Ishikawa (cell line): ENCODE data around the gene ASIC2.

Source experiments
- CEBPB ChIP-seq: IDR thresholded peaks from 2 replicates; pipeline ENCODE4 v1.6.1; 2012
- CREB1 ChIP-seq: IDR thresholded peaks from 2 replicates; pipeline ENCODE4 v1.6.1; 2012; ENCODE audit warnings: low read depth
- EGR1 ChIP-seq: IDR thresholded peaks from 2 replicates; pipeline ENCODE4 v1.6.1; 2012
- EP300 ChIP-seq: IDR thresholded peaks from 2 replicates; pipeline ENCODE4 v1.6.1; 2012; ENCODE audit warnings: borderline replicate concordance
- FOXM1 ChIP-seq: IDR thresholded peaks from 2 replicates; pipeline ENCODE4 v1.6.1; 2012; ENCODE audit warnings: low read depth, borderline replicate concordance
- MAX ChIP-seq: IDR thresholded peaks from 2 replicates; pipeline ENCODE4 v1.6.1; 2012
- NFIC ChIP-seq: IDR thresholded peaks from 2 replicates; pipeline ENCODE4 v1.6.1; 2012
- RAD21 ChIP-seq: IDR thresholded peaks from 2 replicates; pipeline ENCODE4 v1.6.1; 2012; ENCODE audit warnings: low read depth
- REST ChIP-seq: IDR thresholded peaks from 2 replicates; pipeline ENCODE4 v1.6.1; 2012; ENCODE audit warnings: low read depth, mild to moderate bottlenecking
- TAF1 ChIP-seq: IDR thresholded peaks from 2 replicates; pipeline ENCODE4 v1.6.1; 2012; ENCODE audit warnings: low read depth, mild to moderate bottlenecking
- TCF12 ChIP-seq: IDR thresholded peaks from 2 replicates; pipeline ENCODE4 v1.6.1; 2012; ENCODE audit warnings: low read depth
- TEAD4 ChIP-seq: IDR thresholded peaks from 2 replicates; pipeline ENCODE4 v1.6.1; 2012
- USF1 ChIP-seq: IDR thresholded peaks from 2 replicates; pipeline ENCODE4 v1.6.1; 2012
- YY1 ChIP-seq: IDR thresholded peaks from 2 replicates; pipeline ENCODE4 v1.6.1; 2012; ENCODE audit warnings: low read depth
- ZBTB7A ChIP-seq: IDR thresholded peaks from 2 replicates; pipeline ENCODE4 v1.6.1; 2012; ENCODE audit warnings: low read depth

Gene ASIC2

GRCh38 chr17:33260638-33261037, 32.5 kb downstream of the ASIC2 start:
- TF ChIP-seq NFIC (no peak), YY1 (no peak), REST (no peak), TEAD4 (no peak), CREB1 (no peak), RAD21 (no peak), FOXM1 (no peak), EP300 (no peak), USF1 (no peak), ZBTB7A (no peak), MAX (no peak), TCF12 (no peak), EGR1 (no peak), TAF1 (no peak), CEBPB (no peak)

- TF ChIP-seq CREB1 (no peak), TAF1 (no peak), NFIC (no peak)
Measured at GRCh38 chr17:33258296-33258695, 34.8 kb downstream of the ASIC2 start.

GRCh38 chr17:33245183-33245582, 47.9 kb downstream of the ASIC2 start:
- TF ChIP-seq TEAD4 (no peak), NFIC (no peak), USF1 (no peak), TCF12 (no peak), EGR1 (no peak), REST (no peak), FOXM1 (no peak)

GRCh38 chr17:33243732-33244131, 49.4 kb downstream of the ASIC2 start:
- no peak for TF ChIP-seq CEBPB
- no peak for TF ChIP-seq RAD21
- no peak for TF ChIP-seq EGR1
- no peak for TF ChIP-seq CREB1
- no peak for TF ChIP-seq NFIC
- TF ChIP-seq MAX, result no peak
- no peak for TF ChIP-seq FOXM1

GRCh38 chr17:33242375-33243124, 50.5 kb downstream of the ASIC2 start:
- TF ChIP-seq EGR1 (no peak), EP300 (no peak), MAX (no peak), USF1 (no peak), RAD21 (no peak), TCF12 (no peak), ZBTB7A (no peak), NFIC (no peak), CEBPB (no peak), REST (no peak), TEAD4 (no peak), CREB1 (no peak), TAF1 (no peak), YY1 (no peak), FOXM1 (no peak)
